NCI-H1105 treated with DMSO at 0.1 percent for 48 hours (cell line): ENCODE measurements around the gene CACTIN.

Experiments used
- DNase-seq: peaks from one replicate; lab custom pipeline; 2025; lab: John Stamatoyannopoulos, UW

The CACTIN gene

GRCh38 chr19:3609779-3610719 lies 16.5 kb downstream of the CACTIN start:
- no peak for DNase-seq

- DNase-seq, result no peak
Observed at GRCh38 chr19:3608750-3609322, 17.8 kb downstream of the CACTIN start.

- DNase-seq, result no peak
Observed at GRCh38 chr19:3608079-3608641, 18.4 kb downstream of the CACTIN start.

- no peak for DNase-seq
Observed at GRCh38 chr19:3607303-3608078, 19.1 kb downstream of the CACTIN start.

- no peak for DNase-seq
Observed at GRCh38 chr19:3606690-3607289, 19.8 kb downstream of the CACTIN start, which contains the start of gene TBXA2R. Gene TBXA2R, minus strand, starts transcription at chr19:3606875. Its CDS starts 6,241 bp downstream, at chr19:3600634.

GRCh38 chr19:3606174-3606689 lies 20.4 kb downstream of the CACTIN start:
- peak; percentile 38 for DNase-seq

- DNase-seq, result no peak
Observed at GRCh38 chr19:3605770-3606169, 20.8 kb downstream of the CACTIN start.

- DNase-seq, result no peak
Observed at GRCh38 chr19:3605361-3605760, 21.2 kb downstream of the CACTIN start.

- DNase-seq, result no peak
Observed at GRCh38 chr19:3604987-3605343, 21.6 kb downstream of the CACTIN start.

- DNase-seq, result no peak
Observed at GRCh38 chr19:3604227-3604986, 22.2 kb downstream of the CACTIN start.

GRCh38 chr19:3603121-3603811 lies 23.3 kb downstream of the CACTIN start:
- no peak for DNase-seq

- no peak for DNase-seq
Observed at GRCh38 chr19:3601021-3601420, 25.6 kb downstream of the CACTIN start.

- no peak for DNase-seq
Observed at GRCh38 chr19:3599776-3600187, 26.8 kb downstream of the CACTIN start.

GRCh38 chr19:3595521-3596061 lies 31.0 kb downstream of the CACTIN start:
- no peak for DNase-seq

- DNase-seq, result no peak
Observed at GRCh38 chr19:3593156-3593555, 33.4 kb downstream of the CACTIN start.

- DNase-seq, result no peak
Observed at GRCh38 chr19:3591876-3592613, 34.5 kb downstream of the CACTIN start.

- no peak for DNase-seq
Observed at GRCh38 chr19:3590991-3591659, 35.5 kb downstream of the CACTIN start.

- no peak for DNase-seq
Observed at GRCh38 chr19:3589949-3590348, 36.6 kb downstream of the CACTIN start.

- DNase-seq, result no peak
Observed at GRCh38 chr19:3589439-3589838, 37.2 kb downstream of the CACTIN start.
